Mammary epithelial cell (primary cell): ENCODE data around the gene CYP26C1.

Source experiments
- EZH2 ChIP-seq: IDR thresholded peaks from 2 replicates; pipeline ENCODE4 v1.6.1; 2012; ENCODE audit warnings: low read length, inconsistent platforms, borderline replicate concordance
- TF ChIP-seq, protein P1 (sequence below), 2 donors: IDR thresholded peaks in 1 of 2; conservative IDR thresholded peaks in 1 of 2; 2 replicates each; pipeline ENCODE4 v1.5.1; 2011 to 2012; ENCODE audit warnings: inconsistent platforms in 2 of 2, low read length in 2 of 2, mild to moderate bottlenecking in 2 of 2, control low read depth in 1 of 2, low read depth in 1 of 2; ENCODE audit not compliant: insufficient read depth in 1 of 2; ENCODE audit errors: extremely low read depth in 1 of 2

DNA sequence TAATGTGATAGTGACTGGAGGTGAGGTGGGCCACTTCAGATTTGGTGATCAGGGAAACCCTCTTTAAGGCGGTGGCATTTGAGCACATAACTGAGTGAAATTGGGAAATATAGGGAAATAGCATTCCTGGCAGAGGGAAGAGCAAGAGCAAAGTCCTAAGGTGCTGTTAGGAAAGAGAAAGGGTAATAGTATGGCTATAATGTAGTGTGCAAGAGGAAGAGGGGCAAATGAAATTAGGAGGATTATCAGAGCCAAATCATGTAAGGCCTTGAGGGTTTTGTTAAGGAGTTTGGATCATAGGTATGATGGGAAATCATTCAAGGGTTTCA lies 27.8 kb upstream of the CYP26C1 start:
- TF ChIP-seq, protein P1, sequence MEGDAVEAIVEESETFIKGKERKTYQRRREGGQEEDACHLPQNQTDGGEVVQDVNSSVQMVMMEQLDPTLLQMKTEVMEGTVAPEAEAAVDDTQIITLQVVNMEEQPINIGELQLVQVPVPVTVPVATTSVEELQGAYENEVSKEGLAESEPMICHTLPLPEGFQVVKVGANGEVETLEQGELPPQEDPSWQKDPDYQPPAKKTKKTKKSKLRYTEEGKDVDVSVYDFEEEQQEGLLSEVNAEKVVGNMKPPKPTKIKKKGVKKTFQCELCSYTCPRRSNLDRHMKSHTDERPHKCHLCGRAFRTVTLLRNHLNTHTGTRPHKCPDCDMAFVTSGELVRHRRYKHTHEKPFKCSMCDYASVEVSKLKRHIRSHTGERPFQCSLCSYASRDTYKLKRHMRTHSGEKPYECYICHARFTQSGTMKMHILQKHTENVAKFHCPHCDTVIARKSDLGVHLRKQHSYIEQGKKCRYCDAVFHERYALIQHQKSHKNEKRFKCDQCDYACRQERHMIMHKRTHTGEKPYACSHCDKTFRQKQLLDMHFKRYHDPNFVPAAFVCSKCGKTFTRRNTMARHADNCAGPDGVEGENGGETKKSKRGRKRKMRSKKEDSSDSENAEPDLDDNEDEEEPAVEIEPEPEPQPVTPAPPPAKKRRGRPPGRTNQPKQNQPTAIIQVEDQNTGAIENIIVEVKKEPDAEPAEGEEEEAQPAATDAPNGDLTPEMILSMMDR (conservative IDR thresholded peaks at IDR 0.05 in 1 of 2, IDR thresholded peaks at IDR 0.05 in 1 of 2; ENCODE audit: extremely low read depth in 1 of 2, insufficient read depth in 1 of 2, low read depth in 1 of 2, low read length in 2 of 2): no peak
- TF ChIP-seq EZH2: no peak
